Measurements from ENCODE around the gene NELL1.

GRCh38 chr11:21113876-21114275 is 444.5 kb downstream of the NELL1 start:
- no peak for TF ChIP-seq CTCF (IDR thresholded peaks at IDR 0.05)
- TF ChIP-seq POLR2A (IDR thresholded peaks at IDR 0.05), result no peak
- TF ChIP-seq POLR2AphosphoS5 (IDR thresholded peaks at IDR 0.05), result no peak
- TF ChIP-seq EP300 (IDR thresholded peaks at IDR 0.05), result no peak
